D721Med (cell line): ENCODE results near the gene USP11.
"Not testable (repeated sequence)": the region's sequence is repeated elsewhere in the genome, so short reads cannot be mapped to it uniquely, and the experiment has no call there.

Experiments used
- DNase-seq: peaks from one replicate; pipeline ENCODE4 v3.0.0; 2011; ENCODE audit warnings: low spot score; ENCODE audit not compliant: insufficient read length
- FAIRE-seq: peaks from 2 replicates; lab custom pipeline; 2011; peaks lifted over from hg19 to GRCh38; lab: Jason Lieb, UNC
- TF ChIP-seq, protein P1 (sequence below): IDR thresholded peaks from 2 replicates; pipeline ENCODE4 v1.5.1; 2012; ENCODE audit warnings: mild to moderate bottlenecking, control low read depth; ENCODE audit not compliant: insufficient read depth; ENCODE audit errors: missing control alignments

The USP11 gene

DNA sequence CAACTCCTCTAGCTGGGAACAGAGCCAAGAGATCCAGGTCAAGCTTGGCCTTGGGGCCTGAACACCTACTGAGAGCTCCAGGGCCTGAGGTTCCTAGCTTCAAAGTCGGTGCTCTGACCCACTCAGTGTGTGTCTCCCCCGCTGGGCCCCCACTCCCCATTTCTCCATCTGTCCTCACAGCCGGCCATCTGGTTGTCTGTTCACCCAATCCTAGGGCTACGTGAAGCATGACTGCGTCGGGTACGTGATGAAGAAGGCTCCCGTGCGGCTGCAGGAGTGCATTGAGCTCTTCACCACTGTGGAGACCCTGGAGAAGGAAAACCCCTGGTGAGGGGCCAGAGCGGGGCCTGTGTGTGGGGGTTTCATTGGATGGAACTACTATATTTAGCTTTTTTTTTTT lies 12.3 kb downstream of the USP11 start:
- no peak for FAIRE-seq
- no peak for DNase-seq
- TF ChIP-seq, protein P1, sequence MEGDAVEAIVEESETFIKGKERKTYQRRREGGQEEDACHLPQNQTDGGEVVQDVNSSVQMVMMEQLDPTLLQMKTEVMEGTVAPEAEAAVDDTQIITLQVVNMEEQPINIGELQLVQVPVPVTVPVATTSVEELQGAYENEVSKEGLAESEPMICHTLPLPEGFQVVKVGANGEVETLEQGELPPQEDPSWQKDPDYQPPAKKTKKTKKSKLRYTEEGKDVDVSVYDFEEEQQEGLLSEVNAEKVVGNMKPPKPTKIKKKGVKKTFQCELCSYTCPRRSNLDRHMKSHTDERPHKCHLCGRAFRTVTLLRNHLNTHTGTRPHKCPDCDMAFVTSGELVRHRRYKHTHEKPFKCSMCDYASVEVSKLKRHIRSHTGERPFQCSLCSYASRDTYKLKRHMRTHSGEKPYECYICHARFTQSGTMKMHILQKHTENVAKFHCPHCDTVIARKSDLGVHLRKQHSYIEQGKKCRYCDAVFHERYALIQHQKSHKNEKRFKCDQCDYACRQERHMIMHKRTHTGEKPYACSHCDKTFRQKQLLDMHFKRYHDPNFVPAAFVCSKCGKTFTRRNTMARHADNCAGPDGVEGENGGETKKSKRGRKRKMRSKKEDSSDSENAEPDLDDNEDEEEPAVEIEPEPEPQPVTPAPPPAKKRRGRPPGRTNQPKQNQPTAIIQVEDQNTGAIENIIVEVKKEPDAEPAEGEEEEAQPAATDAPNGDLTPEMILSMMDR: no peak

DNA sequence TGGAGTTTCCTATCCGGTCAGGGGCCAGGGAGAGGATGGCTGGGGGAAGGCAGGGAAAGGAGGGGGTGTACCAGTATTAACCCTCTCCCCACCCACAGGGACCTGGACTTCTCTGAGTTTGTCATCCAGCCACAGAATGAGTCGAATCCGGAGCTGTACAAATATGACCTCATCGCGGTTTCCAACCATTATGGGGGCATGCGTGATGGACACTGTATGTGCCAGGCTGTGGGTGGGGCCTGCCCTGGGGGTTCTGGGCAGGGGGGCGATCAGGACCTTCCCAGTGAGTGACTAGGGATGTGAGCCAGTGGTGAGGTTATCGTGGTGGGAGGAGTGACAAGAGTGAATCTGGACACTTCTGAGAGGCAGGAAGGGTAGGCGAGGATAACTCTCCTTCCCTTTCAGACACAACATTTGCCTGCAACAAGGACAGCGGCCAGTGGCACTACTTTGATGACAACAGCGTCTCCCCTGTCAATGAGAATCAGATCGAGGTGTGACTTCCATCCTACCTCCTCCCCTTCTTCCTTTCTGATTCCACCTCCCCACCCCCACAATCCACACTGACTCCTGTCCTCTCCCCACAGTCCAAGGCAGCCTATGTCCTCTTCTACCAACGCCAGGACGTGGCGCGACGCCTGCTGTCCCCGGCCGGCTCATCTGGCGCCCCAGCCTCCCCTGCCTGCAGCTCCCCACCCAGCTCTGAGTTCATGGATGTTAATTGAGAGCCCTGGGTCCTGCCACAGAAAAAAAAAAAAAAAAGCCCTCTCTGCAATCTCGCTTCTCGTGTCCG lies 14.6 kb downstream of the USP11 start:
- TF ChIP-seq, protein P1: no peak
- no peak for DNase-seq
- FAIRE-seq: no peak

DNA sequence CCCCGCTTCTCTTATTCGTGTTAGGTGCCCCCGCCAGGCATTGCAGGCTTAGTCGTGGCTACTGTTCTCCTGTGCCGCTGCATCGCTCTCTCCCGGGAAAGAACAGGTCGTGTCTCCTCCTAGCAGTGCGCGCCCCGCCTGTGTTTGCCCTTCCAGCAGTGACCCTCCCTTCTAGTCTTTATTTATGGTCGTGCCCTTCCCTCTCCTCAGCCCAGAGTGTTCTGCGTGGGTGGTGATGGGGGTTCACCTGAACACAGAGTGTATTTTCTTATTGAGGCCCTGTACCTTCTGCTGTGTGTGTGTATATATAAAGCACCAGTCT lies 15.2 kb downstream of the USP11 start:
- TF ChIP-seq, protein P1: no peak
- FAIRE-seq (no peak), DNase-seq (no peak)

DNA sequence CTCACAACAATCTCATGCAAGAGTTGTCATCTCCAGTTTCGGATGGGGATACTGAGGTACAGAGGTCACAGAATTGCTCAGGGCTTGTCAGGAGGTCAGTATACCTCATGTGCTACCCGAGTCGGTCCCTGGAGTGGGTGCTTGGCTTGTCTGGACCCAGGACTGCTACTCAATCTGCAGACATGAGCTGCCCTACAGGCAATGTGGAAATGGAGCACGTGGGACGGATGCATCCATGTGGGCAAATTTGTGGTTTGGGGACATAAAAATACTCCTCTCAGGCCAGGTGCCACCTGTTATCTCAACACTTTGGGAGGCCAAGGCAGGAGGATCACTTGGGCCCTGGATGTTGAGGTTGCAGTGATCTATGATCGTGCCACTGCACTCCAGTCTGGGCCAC lies 15.8 kb downstream of the USP11 start:
- FAIRE-seq (no peak), DNase-seq (no peak)
- TF ChIP-seq, protein P1: no peak

DNA sequence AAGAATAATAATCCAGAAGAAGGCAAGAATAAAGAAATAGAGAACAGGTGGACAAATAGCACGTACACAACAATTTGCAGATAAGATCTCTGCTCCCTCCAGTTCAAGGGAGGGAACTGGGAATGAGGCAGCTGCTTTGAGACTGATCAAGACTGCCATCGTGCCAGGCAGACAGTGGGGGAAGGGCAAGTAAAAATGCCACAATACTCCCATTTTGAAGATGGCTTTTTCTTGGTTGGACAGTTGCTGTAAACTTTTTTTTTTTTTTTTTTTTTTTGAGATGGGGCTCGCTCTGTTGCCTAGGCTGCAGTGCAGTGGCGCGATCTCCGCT lies 17.2 kb downstream of the USP11 start:
- TF ChIP-seq, protein P1: no peak
- DNase-seq: no peak
- no peak for FAIRE-seq

DNA sequence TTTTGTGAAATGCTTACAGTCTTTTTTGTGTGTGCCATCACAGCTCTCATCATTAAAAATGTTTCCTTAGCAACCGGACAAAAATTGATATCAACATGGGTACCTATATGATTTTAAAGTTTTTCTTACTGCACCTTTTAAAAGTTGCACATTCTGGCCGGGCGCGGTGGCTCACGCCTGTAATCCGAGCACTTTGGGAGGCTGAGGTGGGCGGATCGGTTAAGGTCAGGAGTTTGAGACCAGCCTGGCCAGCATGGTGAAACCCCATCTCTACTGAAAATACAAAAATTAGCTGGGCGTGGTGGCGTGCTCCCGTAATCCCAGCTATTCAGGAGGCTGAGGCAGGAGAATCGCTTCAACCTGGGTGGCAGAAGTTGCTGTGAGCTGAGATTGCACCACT lies 24.8 kb downstream of the USP11 start:
- not testable (repeated sequence) for FAIRE-seq, DNase-seq

DNA sequence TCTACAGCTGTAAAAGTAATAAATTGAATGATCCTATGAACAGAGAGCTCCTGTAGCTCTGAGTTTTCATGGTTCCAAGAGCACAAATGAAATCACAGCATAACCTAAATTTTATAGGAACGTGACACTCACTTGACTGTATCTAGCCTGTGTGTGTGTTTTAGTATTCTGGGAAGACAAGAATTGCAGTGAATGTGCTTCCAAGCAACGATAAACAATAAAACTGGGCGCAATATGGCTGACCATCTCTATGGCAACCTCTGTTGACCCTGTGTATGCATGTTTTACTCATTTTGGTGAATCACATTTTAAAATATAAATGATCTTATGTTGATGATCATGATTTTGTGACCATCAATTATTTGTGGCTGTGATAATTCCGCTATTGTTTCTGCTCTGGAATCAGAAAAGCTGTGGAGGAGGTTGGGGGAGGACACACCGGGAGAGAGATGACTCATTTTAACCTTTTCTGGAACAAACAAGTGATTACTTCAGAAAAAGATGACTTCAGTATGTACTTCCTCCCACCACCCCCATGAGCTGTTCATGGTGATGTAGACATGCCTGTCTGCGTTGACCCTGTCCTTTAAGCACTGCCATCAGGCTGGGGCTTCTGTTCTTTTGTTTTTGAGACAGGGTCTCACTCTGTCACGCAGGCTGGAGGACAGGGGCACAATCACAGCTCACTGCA lies 31.8 kb downstream of the USP11 start:
- FAIRE-seq: no peak
- DNase-seq: no peak
- TF ChIP-seq, protein P1: no peak

DNA sequence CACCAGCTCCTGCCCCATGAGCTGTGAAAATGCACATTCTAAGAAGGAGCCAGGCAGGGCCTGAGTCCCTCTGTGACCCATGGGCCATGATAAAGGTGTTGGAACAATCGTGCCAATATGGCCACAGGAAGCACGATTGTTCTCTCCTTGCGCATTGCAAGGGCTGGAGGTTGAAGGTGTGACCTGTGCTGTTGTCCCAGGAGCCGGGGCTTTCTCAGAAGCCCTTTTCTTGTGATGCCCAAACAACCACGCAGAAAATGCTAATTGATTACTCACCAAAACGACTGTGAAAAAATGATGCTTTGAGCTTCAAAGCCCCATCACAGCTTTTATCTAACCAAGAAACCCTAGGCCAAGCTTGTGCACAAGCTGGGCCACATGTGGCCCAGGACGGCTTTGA lies 33.8 kb downstream of the USP11 start:
- no peak for DNase-seq
- no peak for FAIRE-seq
- TF ChIP-seq, protein P1: no peak
